Measurements from ENCODE around the gene MPL. TPM values are rescaled to one million over a fixed set of nuclear protein-coding genes. Genes with fewer than 3 reads are reported as not detected.
"Not testable (repeated sequence)": the region's sequence is repeated elsewhere in the genome, so short reads cannot be mapped to it uniquely, and the experiment has no call there.

MPL gene
- polyA plus RNA-seq, 1 donor from 2014 or later, result not detected

- H3K9me3 Mint-ChIP-seq, result no peaks in the 10 kb centered on the region
- H3K27me3 Mint-ChIP-seq, result no peaks in the 10 kb centered on the region
- peaks cover 14 to 23% (median 16%) of the 10 kb centered on the region in 3 donors for H3K4me1 Mint-ChIP-seq
- peak overlapping the region; percentile 53 to 95 (median 78) for H3K4me3 Mint-ChIP-seq
- H3K36me3 Mint-ChIP-seq, result no peaks in the 10 kb centered on the region
- peak overlapping the region in 2 of 3 donors; percentile 27 to 89 for H3K27ac Mint-ChIP-seq
Measured at GRCh38 chr1:43365678-43366077, 28.1 kb downstream of the MPL start.

- peak overlapping the region; percentile 88 to 95 (median 93) for H3K4me3 Mint-ChIP-seq
- H3K9me3 Mint-ChIP-seq, result no peaks in the 10 kb centered on the region
- H3K27me3 Mint-ChIP-seq, result no peaks in the 10 kb centered on the region
- no peaks in the 10 kb centered on the region for H3K36me3 Mint-ChIP-seq
- H3K4me1 Mint-ChIP-seq, result peaks cover 19 to 24% (median 21%) of the 10 kb centered on the region in 3 donors
- peak overlapping the region in 2 of 3 donors; percentile 87 to 89 for H3K27ac Mint-ChIP-seq
Measured at GRCh38 chr1:43366179-43366578, 28.6 kb downstream of the MPL start.

- Mint-ChIP-seq H3K4me3 (peak overlapping the region; percentile 88 to 95 (median 93)), H3K4me1 (peaks cover 23 to 24% (median 23%) of the 10 kb centered on the region in 3 donors), H3K27ac (peak overlapping the region; percentile 87 to 94 (median 89)), H3K27me3 (no peaks in the 10 kb centered on the region), H3K36me3 (no peaks in the 10 kb centered on the region), H3K9me3 (no peaks in the 10 kb centered on the region)
Measured at GRCh38 chr1:43366601-43367025, 29.0 kb downstream of the MPL start.

GRCh38 chr1:43367026-43367903 is 29.6 kb downstream of the MPL start:
- Mint-ChIP-seq H3K27me3 (no peaks in the 10 kb centered on the region), H3K27ac (peak overlapping the region; percentile 87 to 94 (median 89)), H3K9me3 (no peaks in the 10 kb centered on the region), H3K36me3 (no peaks in the 10 kb centered on the region), H3K4me1 (peaks cover 23 to 24% (median 24%) of the 10 kb centered on the region in 3 donors), H3K4me3 (peak overlapping the region; percentile 88 to 95 (median 93))

- H3K27me3 Mint-ChIP-seq, result no peaks in the 10 kb centered on the region
- H3K9me3 Mint-ChIP-seq, result no peaks in the 10 kb centered on the region
- peak within 1 kb of the TSS; percentile 88 to 99 (median 93) for H3K4me3 Mint-ChIP-seq
- H3K36me3 Mint-ChIP-seq, result no peaks in the 10 kb centered on the region
- peak within 1 kb of the TSS; percentile 87 to 94 (median 92) for H3K27ac Mint-ChIP-seq
- H3K4me1 Mint-ChIP-seq, result peaks cover 23 to 24% (median 24%) of the 10 kb centered on the region in 3 donors
Measured at GRCh38 chr1:43367904-43368645, 30.5 kb downstream of the MPL start, which contains the start of gene ELOVL1. TSS of gene ELOVL1 (minus strand) at chr1:43368011. CDS start at chr1:43365609, 2,402 bp downstream.

GRCh38 chr1:43368646-43369020 is 31.0 kb downstream of the MPL start:
- Mint-ChIP-seq H3K4me1 (peaks cover 23 to 24% (median 24%) of the 10 kb centered on the region in 3 donors), H3K36me3 (no peaks in the 10 kb centered on the region), H3K4me3 (peak overlapping the region; percentile 87 to 99 (median 92)), H3K27me3 (no peaks in the 10 kb centered on the region), H3K27ac (peak overlapping the region; percentile 79 to 92 (median 89)), H3K9me3 (no peaks in the 10 kb centered on the region)

GRCh38 chr1:43369779-43370178 is 32.2 kb downstream of the MPL start:
- not testable (repeated sequence) for H3K27ac Mint-ChIP-seq, H3K27me3 Mint-ChIP-seq, H3K9me3 Mint-ChIP-seq, H3K4me3 Mint-ChIP-seq, H3K36me3 Mint-ChIP-seq
- peaks cover 23 to 24% (median 24%) of the 10 kb centered on the region in 3 donors for H3K4me1 Mint-ChIP-seq

- peak overlapping the region in 2 of 3 donors; percentile 71 to 78 for H3K27ac Mint-ChIP-seq
- H3K9me3 Mint-ChIP-seq, result no peaks in the 10 kb centered on the region
- H3K4me1 Mint-ChIP-seq, result peaks cover 20 to 23% (median 21%) of the 10 kb centered on the region in 3 donors
- peak overlapping the region in 2 of 4 donors; percentile 34 to 44 for H3K4me3 Mint-ChIP-seq
- H3K27me3 Mint-ChIP-seq, result no peaks in the 10 kb centered on the region
- no peaks in the 10 kb centered on the region for H3K36me3 Mint-ChIP-seq
Measured at GRCh38 chr1:43370564-43370963, 32.9 kb downstream of the MPL start.

- no peaks in the 10 kb centered on the region for H3K9me3 Mint-ChIP-seq
- H3K27ac Mint-ChIP-seq, result no peak overlapping the region
- peaks cover 14 to 20% (median 19%) of the 10 kb centered on the region in 3 donors for H3K4me1 Mint-ChIP-seq
- H3K27me3 Mint-ChIP-seq, result no peaks in the 10 kb centered on the region
- no peak overlapping the region for H3K4me3 Mint-ChIP-seq
- no peaks in the 10 kb centered on the region for H3K36me3 Mint-ChIP-seq
Measured at GRCh38 chr1:43372172-43372571, 34.6 kb downstream of the MPL start.

- Mint-ChIP-seq H3K27me3 (no peaks in the 10 kb centered on the region), H3K4me1 (peaks cover 14 to 20% (median 18%) of the 10 kb centered on the region in 3 donors), H3K4me3 (no peak overlapping the region), H3K36me3 (no peaks in the 10 kb centered on the region), H3K27ac (no peak overlapping the region), H3K9me3 (no peaks in the 10 kb centered on the region)
Measured at GRCh38 chr1:43373066-43373940, 35.7 kb downstream of the MPL start.

GRCh38 chr1:43376723-43377235 is 39.2 kb downstream of the MPL start:
- Mint-ChIP-seq H3K27ac (no peak overlapping the region), H3K4me1 (peaks cover 0 to 5% (median 3%) of the 10 kb centered on the region in 3 donors), H3K27me3 (no peaks in the 10 kb centered on the region), H3K9me3 (no peaks in the 10 kb centered on the region), H3K4me3 (no peak overlapping the region), H3K36me3 (no peaks in the 10 kb centered on the region)

- Mint-ChIP-seq H3K4me3 (no peak overlapping the region), H3K4me1 (peaks cover 0 to 6% (median 3%) of the 10 kb centered on the region in 3 donors), H3K27me3 (no peaks in the 10 kb centered on the region), H3K27ac (no peak overlapping the region), H3K36me3 (peaks cover 2% of the 10 kb centered on the region), H3K9me3 (no peaks in the 10 kb centered on the region)
Measured at GRCh38 chr1:43377831-43378230, 40.2 kb downstream of the MPL start.

- Mint-ChIP-seq H3K36me3 (peaks cover 2% of the 10 kb centered on the region), H3K27ac (no peak overlapping the region), H3K27me3 (no peaks in the 10 kb centered on the region), H3K9me3 (no peaks in the 10 kb centered on the region), H3K4me1 (peaks cover 0 to 6% (median 3%) of the 10 kb centered on the region in 3 donors), H3K4me3 (no peak overlapping the region)
Measured at GRCh38 chr1:43379476-43379875, 41.9 kb downstream of the MPL start.

GRCh38 chr1:43381612-43382011 is 44.0 kb downstream of the MPL start:
- H3K27me3 Mint-ChIP-seq, result no peaks in the 10 kb centered on the region
- H3K9me3 Mint-ChIP-seq, result no peaks in the 10 kb centered on the region
- H3K4me3 Mint-ChIP-seq, result no peak overlapping the region
- H3K27ac Mint-ChIP-seq, result peak overlapping the region in 1 of 3 donors; percentile 18
- peaks cover 2% of the 10 kb centered on the region for H3K36me3 Mint-ChIP-seq
- peaks cover 0 to 3% (median 2%) of the 10 kb centered on the region in 3 donors for H3K4me1 Mint-ChIP-seq
